ENCODE data around the gene STUM.

GRCh38 chr1:226575739-226576378 lies 27.3 kb downstream of the STUM start:
- TF ChIP-seq POLR2A (IDR thresholded peaks at IDR 0.05) = no peak
- no peak for TF ChIP-seq CTCF (IDR thresholded peaks at IDR 0.05)
- no peak for TF ChIP-seq POLR2AphosphoS5 (IDR thresholded peaks at IDR 0.05; ENCODE audit: insufficient read depth in 1 of 2, low read depth in 1 of 2)
